NCI-H526 treated with DMSO at 0.1 percent for 48 hours (cell line): ENCODE measurements around the gene OSER1.

Experiments
- DNase-seq: peaks from one replicate; lab custom pipeline; 2025; lab: John Stamatoyannopoulos, UW

Gene OSER1

DNA sequence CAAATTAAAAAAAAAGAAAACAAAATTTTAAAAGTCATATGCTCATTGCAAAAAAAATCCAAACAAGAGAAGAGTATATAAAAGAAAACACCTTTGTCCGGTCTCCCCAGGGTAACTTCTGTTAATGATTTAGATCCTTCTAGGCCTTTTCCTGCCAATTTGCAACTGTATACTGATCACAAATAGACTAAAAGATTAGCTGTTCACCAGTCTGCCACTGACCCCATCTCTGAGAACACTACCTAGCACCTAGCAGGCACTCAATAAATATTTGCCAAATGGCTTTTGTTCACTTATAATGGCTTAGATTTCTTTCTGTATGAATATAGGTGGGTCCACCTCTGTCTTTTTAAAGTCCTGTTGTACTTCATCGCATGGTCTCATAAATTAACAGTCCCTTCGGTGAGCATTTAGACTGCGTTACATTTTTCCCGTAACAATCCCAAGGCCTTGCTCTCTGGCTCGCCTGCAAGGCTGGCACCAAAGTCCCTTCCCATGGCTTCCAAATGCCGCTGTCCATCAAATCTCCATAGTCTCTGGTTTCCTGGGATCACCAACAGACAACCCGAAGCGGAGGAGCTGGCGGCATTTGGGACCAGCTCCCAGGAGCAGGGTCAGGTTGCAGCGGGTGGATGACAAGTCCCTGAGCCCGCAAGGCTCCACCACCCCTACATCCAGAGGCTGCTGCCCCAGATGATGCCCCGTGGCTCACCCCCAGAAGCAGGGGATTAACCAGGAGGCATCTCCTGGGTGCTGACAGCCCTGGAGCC is 35.4 kb downstream of the OSER1 start:
- no peak for DNase-seq

DNA sequence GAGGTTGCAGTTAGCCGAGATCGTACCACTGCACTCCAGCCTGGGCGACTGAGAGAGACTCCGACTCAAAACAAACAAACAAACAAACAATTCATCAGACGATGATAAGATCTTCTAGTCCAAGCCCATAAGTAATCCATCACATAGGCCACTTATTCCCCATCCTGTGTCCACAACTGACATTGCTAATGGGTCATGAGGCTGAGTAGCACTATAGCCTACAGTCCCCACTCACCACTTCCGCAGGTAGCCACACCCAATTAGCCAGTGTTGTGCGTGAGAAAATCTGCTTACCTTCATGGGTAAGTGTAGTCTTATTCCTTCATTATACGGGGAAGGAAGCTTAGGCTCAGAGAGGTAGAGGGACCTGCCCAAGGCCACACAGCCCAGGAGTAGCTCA is 36.7 kb downstream of the OSER1 start:
- DNase-seq = no peak

DNA sequence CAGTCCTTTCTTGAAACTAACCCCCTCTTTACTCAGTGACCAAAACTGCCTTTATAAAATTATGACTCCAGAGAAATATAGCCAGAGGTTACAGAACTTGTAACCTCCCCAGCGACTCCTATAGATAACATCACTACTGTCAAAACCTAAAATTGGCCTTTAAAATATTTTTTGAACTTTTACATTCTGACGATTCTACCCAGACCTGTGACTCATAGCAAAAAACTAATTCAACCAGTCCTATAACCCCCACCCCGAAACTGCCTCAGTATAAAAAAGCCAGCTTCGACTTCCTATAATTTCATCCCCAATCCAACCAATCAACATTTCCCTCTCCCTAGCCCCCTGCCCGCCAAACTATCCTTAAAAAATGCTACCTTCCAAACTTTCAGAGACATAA is 37.5 kb downstream of the OSER1 start:
- no peak for DNase-seq

DNA sequence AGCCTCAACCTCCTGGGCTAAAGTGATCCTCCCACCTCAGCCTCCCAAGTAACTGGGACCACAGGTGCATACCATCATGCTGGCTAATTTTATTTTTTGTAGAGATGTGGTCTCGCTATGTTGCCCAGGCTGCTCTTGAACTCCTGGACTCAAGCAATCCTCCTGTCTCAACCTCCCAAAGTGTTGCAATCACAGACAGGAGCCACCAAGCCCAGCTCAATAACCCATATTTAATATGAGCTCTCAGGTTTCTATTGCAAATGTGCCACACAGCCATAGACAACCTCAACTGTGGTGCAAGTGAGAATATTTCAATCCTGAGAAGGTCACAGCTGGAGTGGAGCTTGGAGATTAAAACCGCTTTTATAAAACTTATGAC is 38.0 kb downstream of the OSER1 start:
- no peak for DNase-seq

DNA sequence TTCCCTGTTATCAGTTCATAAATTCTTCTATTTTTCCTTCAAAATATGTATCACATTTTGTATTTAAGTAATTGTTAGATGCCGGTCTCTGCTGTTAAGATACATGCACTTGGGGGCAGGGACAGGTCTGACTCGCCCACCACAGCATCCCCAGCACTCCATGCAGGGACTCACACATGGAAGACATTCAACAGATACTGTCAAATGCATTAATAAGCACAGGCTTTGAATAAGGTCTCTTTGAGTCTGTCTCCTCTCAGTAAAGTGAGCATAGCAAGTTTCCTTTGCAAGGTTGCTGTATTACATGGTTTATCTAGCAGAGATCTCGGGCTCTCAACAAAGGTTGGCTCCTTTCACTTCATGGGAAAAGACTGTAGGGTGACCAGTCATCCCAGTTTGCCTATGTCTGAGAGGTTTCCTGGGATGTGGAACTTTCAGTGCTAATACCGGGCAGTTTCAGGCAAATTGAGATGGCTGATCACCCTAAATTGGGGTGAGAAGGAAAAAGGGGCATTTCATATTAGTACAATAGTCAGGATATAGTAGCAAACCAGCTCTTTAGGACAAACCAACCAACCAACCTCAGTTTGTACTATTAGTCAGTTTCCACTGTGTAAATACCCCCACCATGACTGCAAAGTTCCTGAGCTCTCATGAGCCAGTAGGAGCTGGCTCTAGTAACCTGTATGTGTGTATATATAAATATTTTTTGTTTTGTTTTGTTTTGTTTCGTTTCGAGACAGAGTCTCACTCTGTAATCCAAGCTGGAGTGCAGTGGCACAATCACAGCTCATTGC is 38.6 kb downstream of the OSER1 start:
- no peak for DNase-seq

DNA sequence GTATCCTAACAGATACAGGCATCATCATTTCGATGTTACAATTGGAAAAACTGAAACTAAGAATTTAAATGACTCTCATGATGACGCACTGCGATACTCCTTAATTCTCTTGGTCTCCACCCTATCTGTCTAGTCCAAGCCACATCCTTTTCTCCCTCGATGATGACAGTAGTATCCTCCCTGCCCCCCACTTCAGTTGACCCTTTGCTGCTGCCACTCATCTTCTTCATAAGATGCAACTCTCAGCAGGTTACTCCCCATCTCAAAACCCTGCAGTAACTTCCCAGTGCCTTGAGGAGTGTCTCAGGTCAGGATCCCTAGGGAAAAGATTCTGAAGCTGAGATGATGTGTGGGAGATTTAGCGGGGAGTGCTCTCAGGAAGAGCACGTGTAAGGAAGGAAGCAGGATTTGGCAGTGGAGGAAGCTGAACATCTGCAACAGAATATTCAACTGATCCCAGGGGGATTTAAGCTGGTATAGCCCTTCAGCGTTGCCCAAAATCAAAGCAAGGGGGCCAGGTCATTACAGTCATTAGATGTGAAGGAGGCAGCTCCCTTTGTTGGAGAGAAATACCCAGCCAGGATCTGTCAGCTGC is 39.7 kb downstream of the OSER1 start:
- DNase-seq = no peak

DNA sequence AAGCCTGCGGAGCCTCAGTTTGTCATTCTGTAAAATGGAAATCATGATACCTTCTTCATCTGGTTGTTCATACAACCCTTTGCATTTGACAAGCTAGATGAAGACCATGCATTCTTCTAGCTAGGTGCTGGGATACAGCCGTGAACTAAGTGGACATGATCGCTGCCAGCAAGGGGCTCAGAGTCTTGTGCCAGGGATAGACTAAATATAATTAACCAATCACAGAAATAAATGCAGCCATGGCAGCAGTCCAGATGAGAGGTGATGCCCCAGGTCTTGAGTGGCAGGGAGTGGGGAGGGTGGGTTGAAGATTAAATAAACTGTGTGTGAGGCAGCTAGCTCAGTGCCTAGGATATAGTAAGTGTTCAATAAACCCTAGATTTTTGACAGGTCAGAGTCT is 42.8 kb downstream of the OSER1 start:
- DNase-seq = no peak

DNA sequence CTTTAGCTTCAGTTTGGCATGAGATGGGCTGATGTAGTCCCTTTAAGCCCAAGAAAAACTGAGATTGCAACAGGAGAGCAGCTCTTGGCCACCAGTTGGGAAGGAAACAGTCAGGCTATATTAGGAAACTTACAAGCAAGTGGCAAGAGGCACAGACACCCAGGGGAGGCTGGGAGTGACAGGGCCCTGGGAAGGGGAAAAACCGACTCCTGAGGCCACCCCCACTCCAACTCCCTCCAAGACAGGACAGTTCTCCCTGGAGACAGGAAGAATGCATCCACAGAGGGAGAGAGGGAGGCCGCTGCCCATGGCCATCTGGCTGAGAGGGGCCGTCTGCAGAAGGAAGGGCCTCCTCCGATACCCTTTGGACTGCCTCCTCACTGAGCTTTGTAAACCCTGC is 44.1 kb downstream of the OSER1 start:
- DNase-seq = no peak

DNA sequence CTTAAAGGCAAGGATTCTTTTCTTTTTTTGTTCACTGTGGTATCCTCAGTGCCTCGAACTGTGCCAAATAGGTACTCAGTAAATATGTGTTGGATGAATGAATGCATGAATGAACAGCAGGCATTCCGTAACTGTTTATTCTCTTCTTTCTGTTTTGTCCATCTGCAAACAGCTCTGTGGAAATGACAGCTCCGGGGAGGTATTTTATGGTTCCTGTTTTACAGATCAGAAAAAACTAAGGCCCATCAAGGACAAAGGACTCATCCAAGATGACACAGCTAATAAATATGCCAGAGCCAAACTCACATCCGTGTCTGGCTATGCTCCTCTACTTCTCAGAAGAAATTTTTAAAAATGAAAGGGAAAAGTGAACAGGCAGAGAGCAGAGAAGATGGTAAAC is 44.6 kb downstream of the OSER1 start:
- DNase-seq = no peak

DNA sequence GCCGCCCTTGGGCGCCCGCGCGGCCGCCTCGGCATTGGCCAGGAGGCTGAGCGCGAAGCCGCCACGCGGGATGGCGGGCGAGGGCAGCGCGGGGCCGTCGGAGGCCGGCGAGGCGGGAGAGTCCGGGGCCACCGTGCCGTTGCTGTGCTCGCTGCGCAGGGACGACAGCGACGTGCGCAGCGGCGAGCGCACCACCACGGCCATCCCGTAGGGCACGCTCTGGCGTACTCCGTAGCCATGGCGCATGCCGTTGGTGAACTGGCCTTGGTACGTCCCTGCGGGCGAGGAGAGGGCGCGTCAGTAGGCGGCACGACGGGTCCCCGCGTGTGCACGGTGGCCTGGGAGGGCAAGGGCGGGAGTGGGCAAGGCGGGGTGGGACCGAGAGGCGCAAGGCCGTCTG is 50.4 kb downstream of the OSER1 start:
- no peak for DNase-seq

DNA sequence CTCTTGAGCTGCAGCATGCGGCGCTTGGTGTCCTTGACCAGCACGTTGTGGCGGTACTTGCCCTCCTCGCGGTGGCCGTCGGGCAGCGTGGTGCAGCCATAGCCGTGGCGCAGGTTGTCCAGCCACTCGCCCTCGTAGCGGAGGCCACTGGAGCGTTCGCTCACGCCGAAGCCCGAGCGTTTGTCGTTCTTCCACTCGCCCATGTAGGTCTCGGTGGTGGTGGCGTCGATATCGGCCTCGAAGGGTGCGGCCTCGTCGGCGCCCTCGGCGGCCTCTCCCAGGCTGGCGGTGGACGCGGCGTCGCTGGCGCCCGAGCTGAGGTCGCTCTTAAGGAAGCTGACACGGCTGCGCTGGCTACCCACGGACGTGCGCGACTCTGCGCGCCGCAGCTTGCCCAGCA is 50.9 kb downstream of the OSER1 start:
- DNase-seq = no peak

DNA sequence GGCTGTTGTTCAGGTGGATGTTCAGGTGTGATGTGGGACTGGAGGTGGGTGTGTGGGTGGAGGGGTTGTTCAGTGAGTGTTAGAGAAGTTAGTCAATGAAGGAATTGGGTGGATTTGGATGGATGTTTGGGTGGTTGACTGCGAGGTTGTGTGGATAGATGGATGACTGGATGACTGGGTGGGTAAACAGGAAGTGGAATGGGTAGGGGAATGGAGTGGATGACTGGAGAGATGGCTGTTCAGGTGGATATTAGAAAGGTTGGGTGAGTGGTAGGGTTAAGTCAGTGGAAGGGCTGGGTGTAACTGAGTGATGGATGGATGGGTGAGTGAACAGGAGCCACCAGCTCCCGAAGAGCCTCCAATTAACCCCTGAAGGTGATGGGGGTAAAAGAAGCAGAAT is 51.4 kb downstream of the OSER1 start:
- no peak for DNase-seq

DNA sequence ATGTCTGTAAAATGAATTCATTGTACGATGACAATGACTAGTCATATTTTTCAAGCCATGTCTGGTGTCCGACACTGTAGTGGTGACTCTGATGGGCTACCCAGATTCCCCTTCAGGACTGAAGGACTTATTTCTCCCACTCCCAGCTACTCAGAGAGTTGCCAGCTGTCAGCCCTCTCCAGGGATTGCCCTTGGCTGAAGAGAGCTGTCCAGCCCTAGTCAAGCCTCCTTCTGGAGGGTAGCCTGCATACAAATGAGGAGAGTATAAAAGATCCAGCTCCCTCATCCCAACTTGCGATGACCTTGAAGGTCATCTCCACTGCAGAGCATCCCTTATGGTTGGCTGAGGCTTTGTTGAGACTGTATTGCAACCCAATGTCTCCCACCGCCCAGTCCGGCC is 53.5 kb downstream of the OSER1 start:
- DNase-seq = no peak

DNA sequence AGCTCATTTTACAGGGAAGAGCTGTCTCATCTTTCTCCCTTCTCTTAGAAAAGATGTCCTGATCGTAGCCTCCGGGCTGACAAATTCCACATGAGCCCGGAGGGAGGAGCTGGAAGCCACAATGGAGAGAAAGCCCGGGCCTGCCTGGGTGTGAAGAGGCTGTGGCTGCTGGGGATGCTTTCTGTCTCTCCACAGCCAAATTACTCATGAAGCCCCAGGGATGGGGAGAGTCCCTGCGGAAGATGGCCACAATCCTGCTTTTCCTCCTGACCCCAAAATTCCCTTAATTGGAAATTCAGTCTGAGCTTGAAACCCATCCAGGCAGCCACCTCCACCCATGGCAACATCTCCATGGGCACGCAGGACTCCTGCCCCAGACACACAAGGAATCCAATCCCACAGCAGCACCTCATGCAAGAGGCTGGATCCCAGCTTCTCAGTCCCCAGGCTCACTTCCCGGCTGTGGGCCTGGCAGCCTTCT is 56.0 kb downstream of the OSER1 start:
- DNase-seq = no peak

DNA sequence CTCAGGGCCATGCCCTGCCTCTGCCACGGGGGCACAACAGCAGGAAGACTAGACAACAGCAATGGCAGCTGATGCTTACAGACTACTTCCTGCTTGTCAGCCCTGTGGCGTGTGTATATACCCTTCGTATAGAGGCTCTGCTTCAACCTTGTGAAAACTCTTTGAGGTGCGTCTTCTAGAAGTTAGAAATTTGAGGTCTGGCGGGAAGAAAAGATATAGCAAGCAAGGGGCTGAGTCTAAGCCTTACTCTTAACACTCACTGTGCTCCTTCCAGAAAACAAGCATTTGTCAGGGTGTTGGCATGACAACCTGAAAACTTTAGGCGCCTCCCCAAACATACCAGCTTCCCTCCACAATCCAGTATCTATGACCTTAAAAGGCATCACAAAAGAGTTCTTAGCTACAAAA is 56.9 kb downstream of the OSER1 start:
- DNase-seq = no peak

DNA sequence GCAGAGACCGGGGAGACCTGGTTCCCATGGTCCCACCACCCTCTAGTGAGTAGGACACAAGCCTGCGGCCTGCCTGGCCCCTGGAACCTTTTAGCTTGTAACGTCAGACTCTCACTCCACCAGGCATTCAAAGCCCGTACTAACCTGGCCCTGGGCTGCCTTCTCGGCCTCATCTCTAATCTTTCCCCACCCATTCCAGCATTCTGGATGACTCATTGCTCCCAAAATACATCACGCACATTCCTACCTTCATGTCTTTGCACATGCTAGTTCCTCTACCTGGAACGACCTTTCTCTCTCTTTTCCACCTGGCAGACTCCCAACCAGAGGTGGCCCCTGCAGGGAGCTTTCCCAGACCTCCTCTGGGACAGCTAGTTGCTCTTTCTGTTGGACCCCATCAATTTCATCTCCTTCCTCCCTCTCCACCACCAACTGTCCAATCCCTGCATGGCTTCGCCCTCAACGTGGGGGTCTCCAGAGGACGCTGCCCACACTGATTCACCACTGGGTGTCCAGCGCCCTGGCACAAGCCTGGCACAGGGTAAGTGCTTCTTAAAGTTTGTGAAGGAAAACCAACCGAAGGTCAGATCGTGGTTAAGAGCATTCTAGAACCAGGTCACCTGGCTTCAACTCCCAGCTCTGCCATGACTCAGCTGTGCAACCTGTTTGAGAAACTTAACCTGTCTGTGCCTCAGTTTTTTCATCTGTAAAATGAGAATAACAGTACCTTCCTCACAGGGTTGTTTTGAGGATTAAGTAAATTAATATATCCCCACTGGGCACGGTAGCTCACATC is 58.8 kb downstream of the OSER1 start:
- DNase-seq = no peak

DNA sequence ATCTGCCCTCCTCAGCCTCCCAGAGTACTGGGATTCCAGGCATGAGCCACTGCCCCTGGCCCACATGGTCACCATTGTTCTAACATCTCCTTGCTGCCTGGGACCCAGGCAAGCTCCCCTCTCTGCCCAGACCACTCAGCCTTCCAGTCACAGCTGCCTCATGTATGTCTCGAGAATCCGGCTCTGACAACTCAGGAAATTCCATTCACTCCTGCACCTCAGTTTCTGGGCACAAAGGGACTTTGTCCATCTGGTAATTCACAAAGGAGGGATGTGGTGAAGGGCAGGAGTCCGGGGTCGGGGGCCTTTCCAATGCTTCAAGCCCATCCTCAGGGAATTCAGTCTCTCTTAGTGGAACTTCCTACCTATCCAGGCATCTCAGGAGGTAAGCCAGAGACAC is 64.3 kb downstream of the OSER1 start:
- DNase-seq = no peak
